ENCODE data around the gene ADGRG3.
A peak's percentile ranks its signal among the peaks of the same experiment; 100 is the strongest.
"Not testable (repeated sequence)": the region's sequence is repeated elsewhere in the genome, so short reads cannot be mapped to it uniquely, and the experiment has no call there.

Gene ADGRG3

GRCh38 chr16:57722651-57723050 is 54.5 kb downstream of the ADGRG3 start:
- DNase-seq = no peak

GRCh38 chr16:57723170-57723569 is 55.1 kb downstream of the ADGRG3 start:
- peak; percentile 26 to 31 (median 30) for DNase-seq

DNA sequence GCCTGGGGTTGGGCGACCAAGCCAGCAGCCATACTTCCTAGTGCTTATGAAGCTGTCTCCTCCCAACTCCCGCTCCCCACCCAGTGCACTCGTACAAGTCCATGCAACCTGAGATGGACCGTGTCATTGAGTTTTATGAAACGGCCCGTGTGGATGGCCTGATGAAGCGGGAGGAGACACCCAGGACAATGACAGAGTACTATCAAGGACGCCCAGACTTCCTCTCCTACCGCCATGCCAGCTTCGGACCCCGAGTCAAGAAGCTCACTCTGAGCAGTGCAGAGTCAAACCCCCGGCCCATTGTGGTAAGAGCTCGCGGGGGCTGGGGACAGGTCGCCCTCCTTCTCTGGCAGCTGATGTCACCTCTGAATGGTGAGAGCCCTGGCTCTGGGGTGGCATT is 56.4 kb downstream of the ADGRG3 start:
- DNase-seq = no peak

GRCh38 chr16:57725151-57725550 is 57.0 kb downstream of the ADGRG3 start:
- DNase-seq = peak in 2 of 3 donors; percentile 26 to 38

GRCh38 chr16:57725554-57725953 is 57.4 kb downstream of the ADGRG3 start:
- no peak for DNase-seq

DNA sequence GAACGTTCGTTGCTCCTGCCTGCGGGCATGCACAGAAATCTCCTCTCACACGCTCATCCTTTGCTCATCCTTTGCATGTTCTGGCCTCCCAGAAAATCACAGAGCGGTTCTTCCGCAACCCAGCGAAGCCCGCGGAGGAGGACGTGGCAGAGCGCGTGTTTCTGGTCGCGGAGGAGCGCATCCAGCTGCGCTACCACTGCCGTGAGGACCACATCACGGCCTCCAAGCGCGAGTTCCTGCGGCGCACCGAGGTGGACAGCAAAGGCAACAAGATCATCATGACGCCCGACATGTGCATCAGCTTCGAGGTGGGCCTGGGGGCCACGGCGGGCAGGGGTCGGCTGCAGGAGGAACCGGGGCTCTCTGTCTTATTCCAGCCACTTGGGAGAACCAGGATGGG is 57.9 kb downstream of the ADGRG3 start:
- no peak for DNase-seq

- DNase-seq = no peak
Observed at GRCh38 chr16:57726433-57726947, 58.4 kb downstream of the ADGRG3 start.

DNA sequence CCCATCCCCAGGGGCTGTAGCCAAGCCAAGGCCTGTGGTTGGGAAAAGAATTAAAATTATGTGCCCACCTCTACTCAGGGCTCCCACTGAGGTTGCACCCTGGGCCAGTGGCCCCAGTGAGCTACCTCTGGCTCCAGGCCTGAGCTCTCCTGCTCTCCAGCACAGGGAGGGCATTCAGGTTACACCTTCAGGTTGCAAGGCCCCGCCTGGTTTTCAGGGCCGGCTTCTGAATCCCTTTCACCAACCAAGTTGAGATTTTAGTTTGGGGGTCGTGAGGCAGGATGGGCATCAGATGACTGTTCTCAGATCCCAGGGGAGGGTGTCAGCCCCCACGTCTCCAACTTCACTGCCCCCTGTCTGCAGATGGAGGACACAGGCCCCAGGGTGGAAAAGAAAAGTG is 59.5 kb downstream of the ADGRG3 start:
- DNase-seq = no peak

DNA sequence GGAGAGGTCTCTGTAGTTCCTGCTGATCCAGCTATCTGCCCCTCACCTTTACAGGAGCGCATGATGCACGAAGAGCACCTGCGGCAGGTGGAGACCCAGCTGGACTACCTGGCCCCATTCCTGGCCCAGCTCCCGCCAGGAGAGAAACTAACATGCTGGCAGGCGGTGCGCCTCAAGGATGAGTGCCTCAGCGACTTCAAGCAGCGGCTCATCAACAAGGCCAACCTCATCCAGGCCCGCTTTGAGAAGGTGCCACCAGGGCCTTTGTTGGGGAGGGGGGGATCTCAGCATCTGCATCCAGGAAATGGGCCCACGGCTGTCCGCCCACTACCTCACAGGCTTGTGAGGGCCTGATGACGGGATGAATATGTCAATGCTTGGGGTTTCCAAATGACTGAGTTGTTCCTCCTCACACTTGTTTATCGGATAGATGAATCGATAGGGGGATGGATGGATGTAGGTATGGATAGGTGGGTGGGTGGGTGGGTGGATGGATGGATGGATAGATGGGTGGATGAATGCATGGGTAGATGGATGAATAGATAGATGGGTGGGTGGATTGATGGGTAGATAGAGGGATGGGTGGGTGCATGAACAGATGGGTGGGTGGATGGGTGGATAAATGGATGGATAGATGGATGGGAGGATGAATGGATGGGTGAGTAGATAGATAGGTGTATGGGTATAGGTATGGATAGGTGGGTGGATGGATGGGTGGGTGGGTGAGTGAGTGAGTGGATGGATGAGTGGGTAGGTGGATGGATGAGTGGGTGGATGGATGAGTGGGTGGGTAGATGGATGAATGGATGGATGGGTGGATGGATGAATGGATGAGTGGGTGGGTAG is 60.5 kb downstream of the ADGRG3 start:
- peak; percentile 19 to 35 (median 28) for DNase-seq

DNA sequence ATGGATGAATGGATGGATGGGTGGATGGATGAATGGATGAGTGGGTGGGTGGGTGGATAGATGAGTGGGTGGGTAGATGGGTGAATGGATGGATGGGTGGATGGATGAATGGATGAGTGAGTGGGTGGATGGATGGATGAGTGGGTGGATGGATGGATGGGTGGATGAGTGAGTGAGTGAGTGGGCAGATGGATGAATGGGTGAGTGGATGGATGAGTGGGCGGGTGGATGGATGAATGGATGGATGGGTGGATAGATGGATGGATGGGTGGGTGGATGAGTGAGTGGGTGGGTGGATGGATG is 61.0 kb downstream of the ADGRG3 start:
- DNase-seq = no peak

DNA sequence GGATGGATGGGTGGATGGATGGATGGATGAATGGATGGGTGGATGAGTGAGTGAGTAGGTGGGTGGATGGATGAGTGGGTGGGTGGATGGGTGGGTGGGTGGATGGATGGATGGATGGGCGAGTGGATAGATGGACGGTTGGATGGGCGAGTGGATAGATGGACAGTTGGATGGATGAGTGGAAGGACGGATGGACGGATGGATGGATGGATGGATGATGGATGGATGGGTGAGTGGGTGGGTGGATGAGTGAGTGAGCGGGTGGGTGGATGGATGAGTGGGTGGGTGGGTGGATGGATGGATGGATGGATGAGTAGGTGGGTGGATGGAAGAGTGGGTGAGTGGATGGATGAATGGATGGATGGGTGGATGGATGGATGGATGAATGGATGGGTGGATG is 61.7 kb downstream of the ADGRG3 start:
- not testable (repeated sequence) for DNase-seq

GRCh38 chr16:57730771-57731730 is 62.9 kb downstream of the ADGRG3 start:
- no peak for DNase-seq

DNA sequence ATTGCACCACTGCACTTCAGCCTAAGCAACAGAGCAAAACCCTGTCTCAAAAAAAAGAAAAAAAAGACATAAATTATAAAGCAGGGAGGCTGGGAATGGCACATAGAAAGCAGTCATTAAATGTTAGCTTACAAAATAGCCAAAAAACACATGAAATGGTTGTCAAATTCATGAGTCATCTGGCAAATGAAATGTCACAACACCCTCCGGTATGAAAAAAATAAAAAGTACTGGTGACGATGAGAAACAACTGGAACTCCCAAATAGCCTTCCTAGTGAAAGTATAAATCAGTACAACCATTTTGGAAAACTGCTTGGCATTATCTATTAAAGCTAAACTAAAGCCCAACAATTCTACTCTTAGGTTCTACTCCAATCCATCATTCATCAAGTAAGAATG is 63.9 kb downstream of the ADGRG3 start:
- peak; percentile 61 to 87 (median 85) for DNase-seq

DNA sequence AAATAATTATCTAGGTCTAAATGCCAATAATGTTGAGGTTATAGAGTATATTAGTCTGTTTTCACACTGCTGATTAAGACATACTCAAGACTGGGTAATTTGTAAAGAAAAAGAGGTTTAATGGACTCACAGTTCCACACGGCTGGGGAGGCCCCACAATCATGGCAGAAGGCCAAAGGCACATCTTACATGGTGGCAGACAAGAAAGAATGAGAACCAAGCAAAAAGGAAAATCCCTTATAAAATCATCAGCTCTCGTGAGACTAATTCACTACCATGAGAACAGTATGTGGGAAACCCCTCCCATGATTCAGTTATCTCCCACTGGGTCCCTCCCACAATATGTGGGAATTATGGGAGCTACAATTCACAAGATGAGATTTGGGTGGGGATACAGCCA is 64.6 kb downstream of the ADGRG3 start:
- peak; percentile 50 to 79 (median 61) for DNase-seq

DNA sequence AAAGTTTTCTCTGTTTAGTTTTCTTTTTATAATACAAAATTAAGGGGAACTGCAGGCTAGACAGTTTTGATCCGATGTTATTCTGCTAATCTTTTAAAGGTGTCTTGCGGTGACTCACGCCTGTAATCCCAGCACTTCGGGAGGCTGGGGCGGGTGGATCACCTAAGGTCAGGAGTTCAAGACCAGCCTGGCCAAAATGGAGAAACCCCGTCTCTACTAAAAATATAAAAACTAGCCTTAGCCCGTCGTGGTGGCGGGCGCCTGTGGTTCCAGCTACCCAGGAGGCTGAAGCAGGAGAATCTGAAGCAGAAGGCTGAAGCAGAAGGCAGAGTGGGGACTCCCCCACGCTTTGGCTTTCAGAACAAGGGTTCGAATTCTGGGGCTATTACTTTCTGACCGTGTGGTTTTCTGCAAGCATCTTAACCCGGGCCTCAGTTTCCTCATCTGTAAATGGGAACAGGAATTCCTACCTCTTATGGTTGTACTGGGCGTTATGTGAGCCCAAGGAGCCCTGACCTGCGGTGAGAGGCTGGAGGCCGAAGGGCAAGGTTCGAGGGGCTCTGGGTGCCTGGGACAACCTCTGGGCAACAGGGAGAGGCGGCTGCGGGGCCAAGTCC is 66.3 kb downstream of the ADGRG3 start:
- no peak for DNase-seq

- DNase-seq = peak; percentile 97 to 100 (median 100)
Observed at GRCh38 chr16:57734925-57735754, 67.0 kb downstream of the ADGRG3 start.

- no peak for DNase-seq
Observed at GRCh38 chr16:57735755-57736418, 67.8 kb downstream of the ADGRG3 start, which contains the start of gene KATNB1. KATNB1 (plus strand) TSS chr16:57735770; CDS start chr16:57737244, 1,474 bp downstream.

DNA sequence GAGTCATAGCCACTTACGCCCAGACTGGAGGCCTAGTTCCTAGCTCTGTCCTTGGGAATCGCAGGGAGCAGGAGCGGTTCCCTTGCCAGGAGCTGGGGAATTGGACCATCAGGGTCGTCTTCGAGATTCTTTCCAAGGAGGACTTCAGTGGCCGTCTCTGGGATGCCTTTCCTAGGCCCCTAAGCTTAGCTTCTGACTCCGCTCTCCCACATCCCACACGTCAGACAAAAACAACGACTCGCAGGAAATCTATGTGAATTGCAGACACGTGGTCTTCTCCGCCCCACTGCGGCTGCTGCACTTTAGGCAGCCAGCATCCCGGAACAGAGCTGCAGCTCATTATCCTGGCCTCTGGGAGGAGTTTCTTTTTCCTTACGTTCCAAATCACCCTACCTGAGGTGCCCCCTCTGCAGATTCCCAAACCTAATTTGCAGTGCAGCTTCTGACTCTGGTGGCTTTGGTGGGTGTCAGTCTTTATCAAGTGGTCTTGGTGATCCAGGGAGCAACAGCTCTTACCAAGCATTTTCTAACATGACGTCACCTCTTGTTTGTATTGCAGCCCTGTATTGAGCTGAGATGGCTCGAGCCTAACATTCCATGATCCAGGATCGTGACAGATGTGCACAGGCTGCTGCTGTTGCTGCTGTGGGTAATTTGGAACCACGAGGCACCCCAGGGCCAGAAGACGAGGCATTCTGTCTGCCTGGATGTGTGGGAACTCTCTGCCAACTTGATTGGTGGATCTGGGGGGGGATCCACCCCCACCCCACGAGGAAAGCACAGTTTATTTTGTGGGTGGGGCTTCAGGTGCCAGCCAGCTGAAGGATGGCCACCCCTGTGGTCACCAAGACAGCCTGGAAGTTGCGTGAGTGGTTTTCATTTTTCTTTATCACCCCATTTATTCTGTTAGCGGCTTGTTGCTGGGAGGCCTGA is 68.6 kb downstream of the ADGRG3 start:
- peak; percentile 72 to 76 (median 76) for DNase-seq

GRCh38 chr16:57738844-57739243 is 70.7 kb downstream of the ADGRG3 start:
- DNase-seq = no peak

Data from suppressor macrophage treated with lipopolysaccharide for 1 hour (primary cell).